Ishikawa (cell line): ENCODE results near the gene OPCML.

Experiments
- CEBPB ChIP-seq: IDR thresholded peaks from 2 replicates; pipeline ENCODE4 v1.6.1; 2012
- CREB1 ChIP-seq: IDR thresholded peaks from 2 replicates; pipeline ENCODE4 v1.6.1; 2012; ENCODE audit warnings: low read depth
- EGR1 ChIP-seq: IDR thresholded peaks from 2 replicates; pipeline ENCODE4 v1.6.1; 2012
- EP300 ChIP-seq: IDR thresholded peaks from 2 replicates; pipeline ENCODE4 v1.6.1; 2012; ENCODE audit warnings: borderline replicate concordance
- FOXM1 ChIP-seq: IDR thresholded peaks from 2 replicates; pipeline ENCODE4 v1.6.1; 2012; ENCODE audit warnings: low read depth, borderline replicate concordance
- NFIC ChIP-seq: IDR thresholded peaks from 2 replicates; pipeline ENCODE4 v1.6.1; 2012
- RAD21 ChIP-seq: IDR thresholded peaks from 2 replicates; pipeline ENCODE4 v1.6.1; 2012; ENCODE audit warnings: low read depth
- TAF1 ChIP-seq: IDR thresholded peaks from 2 replicates; pipeline ENCODE4 v1.6.1; 2012; ENCODE audit warnings: low read depth, mild to moderate bottlenecking
- TCF12 ChIP-seq: IDR thresholded peaks from 2 replicates; pipeline ENCODE4 v1.6.1; 2012; ENCODE audit warnings: low read depth
- TEAD4 ChIP-seq: IDR thresholded peaks from 2 replicates; pipeline ENCODE4 v1.6.1; 2012
- YY1 ChIP-seq: IDR thresholded peaks from 2 replicates; pipeline ENCODE4 v1.6.1; 2012; ENCODE audit warnings: low read depth
- ZBTB7A ChIP-seq: IDR thresholded peaks from 2 replicates; pipeline ENCODE4 v1.6.1; 2012; ENCODE audit warnings: low read depth
- TF ChIP-seq, protein P1 (sequence below): IDR thresholded peaks from 2 replicates; pipeline ENCODE4 v1.6.1; 2012
- TF ChIP-seq, protein P2 (sequence below): IDR thresholded peaks from 2 replicates; pipeline ENCODE4 v1.6.1; 2012; ENCODE audit warnings: low read depth, mild to moderate bottlenecking
- TF ChIP-seq, protein P3 (sequence below): IDR thresholded peaks from 2 replicates; pipeline ENCODE4 v1.6.1; 2012

Gene OPCML

DNA sequence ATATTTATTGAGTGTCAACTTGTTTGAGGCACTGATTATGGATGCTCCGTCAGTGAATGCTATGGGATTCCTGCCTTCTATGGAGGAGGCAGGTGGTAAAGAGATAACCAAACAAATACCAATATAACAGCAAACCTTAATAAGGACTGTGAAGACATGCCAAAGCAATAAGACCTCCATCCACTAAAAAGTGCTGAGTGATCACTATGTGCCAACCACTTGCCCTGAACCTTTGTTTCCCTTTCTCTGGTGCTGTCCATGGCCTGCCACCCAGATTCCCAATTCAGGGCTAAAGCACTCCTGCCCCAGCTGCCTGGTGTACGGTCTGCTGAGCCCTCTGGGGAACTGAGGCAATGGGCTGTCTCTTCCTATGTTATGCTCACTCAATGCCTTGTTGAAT, 1074.9 kb downstream of the OPCML start:
- TF ChIP-seq, protein P1, sequence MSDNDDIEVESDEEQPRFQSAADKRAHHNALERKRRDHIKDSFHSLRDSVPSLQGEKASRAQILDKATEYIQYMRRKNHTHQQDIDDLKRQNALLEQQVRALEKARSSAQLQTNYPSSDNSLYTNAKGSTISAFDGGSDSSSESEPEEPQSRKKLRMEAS: no peak
- TF ChIP-seq NFIC (no peak), EP300 (no peak), CREB1 (no peak), YY1 (no peak), CEBPB (no peak), TAF1 (no peak), EGR1 (no peak), TEAD4 (no peak)
- TF ChIP-seq, protein P2, sequence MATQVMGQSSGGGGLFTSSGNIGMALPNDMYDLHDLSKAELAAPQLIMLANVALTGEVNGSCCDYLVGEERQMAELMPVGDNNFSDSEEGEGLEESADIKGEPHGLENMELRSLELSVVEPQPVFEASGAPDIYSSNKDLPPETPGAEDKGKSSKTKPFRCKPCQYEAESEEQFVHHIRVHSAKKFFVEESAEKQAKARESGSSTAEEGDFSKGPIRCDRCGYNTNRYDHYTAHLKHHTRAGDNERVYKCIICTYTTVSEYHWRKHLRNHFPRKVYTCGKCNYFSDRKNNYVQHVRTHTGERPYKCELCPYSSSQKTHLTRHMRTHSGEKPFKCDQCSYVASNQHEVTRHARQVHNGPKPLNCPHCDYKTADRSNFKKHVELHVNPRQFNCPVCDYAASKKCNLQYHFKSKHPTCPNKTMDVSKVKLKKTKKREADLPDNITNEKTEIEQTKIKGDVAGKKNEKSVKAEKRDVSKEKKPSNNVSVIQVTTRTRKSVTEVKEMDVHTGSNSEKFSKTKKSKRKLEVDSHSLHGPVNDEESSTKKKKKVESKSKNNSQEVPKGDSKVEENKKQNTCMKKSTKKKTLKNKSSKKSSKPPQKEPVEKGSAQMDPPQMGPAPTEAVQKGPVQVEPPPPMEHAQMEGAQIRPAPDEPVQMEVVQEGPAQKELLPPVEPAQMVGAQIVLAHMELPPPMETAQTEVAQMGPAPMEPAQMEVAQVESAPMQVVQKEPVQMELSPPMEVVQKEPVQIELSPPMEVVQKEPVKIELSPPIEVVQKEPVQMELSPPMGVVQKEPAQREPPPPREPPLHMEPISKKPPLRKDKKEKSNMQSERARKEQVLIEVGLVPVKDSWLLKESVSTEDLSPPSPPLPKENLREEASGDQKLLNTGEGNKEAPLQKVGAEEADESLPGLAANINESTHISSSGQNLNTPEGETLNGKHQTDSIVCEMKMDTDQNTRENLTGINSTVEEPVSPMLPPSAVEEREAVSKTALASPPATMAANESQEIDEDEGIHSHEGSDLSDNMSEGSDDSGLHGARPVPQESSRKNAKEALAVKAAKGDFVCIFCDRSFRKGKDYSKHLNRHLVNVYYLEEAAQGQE: no peak

DNA sequence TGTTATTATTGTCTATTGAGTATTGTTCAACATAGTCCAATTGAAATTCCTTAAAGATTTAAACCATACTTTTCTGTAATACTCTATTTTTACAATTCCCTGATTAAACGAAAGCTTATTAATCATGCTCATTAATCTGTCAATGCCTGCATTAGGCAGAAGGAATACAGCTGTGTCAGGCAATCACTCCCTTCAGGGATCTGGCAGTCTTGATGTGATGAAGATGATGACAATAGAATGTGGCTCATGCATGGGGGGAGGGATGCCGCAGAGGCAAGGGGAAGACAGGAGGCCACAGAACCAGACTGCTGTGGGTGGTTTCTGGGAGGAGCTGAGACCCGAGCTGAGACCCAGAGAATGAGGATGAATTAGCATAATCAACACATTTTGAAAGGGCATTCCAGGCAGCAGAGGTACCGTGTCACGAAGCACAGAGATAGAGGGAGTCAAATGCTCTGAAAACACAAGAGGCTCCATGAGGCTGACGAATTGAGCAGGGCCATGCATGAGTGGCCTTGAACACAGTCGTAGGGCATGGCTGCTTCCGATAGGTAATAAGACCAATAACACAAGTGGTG, 1075.5 kb downstream of the OPCML start:
- TF ChIP-seq CEBPB: no peak
- no peak for TF ChIP-seq NFIC
- no peak for TF ChIP-seq CREB1
- no peak for TF ChIP-seq EGR1
- TF ChIP-seq TCF12: no peak
- TF ChIP-seq, protein P2: no peak
- TF ChIP-seq ZBTB7A: no peak
- TF ChIP-seq, protein P1: no peak
- no peak for TF ChIP-seq TEAD4
- TF ChIP-seq, protein P3, sequence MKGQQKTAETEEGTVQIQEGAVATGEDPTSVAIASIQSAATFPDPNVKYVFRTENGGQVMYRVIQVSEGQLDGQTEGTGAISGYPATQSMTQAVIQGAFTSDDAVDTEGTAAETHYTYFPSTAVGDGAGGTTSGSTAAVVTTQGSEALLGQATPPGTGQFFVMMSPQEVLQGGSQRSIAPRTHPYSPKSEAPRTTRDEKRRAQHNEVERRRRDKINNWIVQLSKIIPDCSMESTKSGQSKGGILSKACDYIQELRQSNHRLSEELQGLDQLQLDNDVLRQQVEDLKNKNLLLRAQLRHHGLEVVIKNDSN: no peak
- TF ChIP-seq YY1: no peak
- no peak for TF ChIP-seq EP300
- no peak for TF ChIP-seq FOXM1
- TF ChIP-seq RAD21: no peak
- TF ChIP-seq TAF1: no peak

DNA sequence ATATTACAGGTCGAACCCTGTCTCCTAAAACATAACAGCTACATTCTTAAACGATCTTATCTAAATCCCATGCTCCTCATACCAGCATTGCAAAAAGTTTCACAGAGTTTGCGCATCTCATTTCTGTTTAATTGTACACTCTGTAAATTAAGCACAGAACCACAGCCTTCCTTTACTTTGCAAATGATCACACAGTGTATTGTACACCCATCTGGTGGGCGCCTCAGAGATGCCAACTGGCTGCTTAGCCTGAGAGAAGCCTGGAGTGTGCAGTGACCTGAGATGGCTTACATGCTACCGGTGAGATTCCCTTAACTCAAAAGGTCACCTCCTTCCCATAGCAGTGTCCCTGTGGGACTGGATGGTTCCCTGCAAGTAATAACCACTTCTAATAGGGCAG, 1077.3 kb downstream of the OPCML start:
- no peak for TF ChIP-seq CEBPB
- TF ChIP-seq, protein P3: no peak
- TF ChIP-seq, protein P1: no peak
- no peak for TF ChIP-seq CREB1
- no peak for TF ChIP-seq EGR1
- no peak for TF ChIP-seq TEAD4
- TF ChIP-seq EP300: no peak
- TF ChIP-seq YY1: no peak
- TF ChIP-seq TAF1: no peak
- TF ChIP-seq, protein P2: no peak
- no peak for TF ChIP-seq TCF12
- no peak for TF ChIP-seq ZBTB7A
- no peak for TF ChIP-seq NFIC
- no peak for TF ChIP-seq FOXM1

DNA sequence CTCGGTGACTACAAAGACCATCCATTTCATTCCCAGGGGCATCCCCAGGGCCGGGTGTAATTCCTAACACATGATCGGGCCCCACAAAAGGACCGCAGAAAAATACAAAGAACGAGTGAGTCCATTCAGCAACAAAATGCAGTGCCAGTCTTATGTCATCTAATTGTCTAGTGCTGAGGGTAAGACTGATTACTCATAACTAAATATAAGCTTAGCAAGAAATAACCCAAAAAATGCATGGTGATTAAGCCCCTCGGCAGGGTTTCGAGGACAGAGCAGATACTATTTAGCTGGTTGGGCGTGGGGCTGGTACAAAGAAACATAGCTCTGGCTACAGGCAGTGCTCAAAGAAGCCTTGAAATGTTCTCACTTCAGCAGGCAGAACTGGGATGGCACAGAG, 1078.9 kb downstream of the OPCML start:
- TF ChIP-seq TEAD4: no peak
- no peak for TF ChIP-seq FOXM1
- TF ChIP-seq RAD21: no peak
- no peak for TF ChIP-seq CEBPB
- no peak for TF ChIP-seq TAF1
- no peak for TF ChIP-seq EGR1
- TF ChIP-seq, protein P3: no peak
- TF ChIP-seq ZBTB7A: no peak
- TF ChIP-seq YY1: no peak
- TF ChIP-seq CREB1: no peak
- no peak for TF ChIP-seq TCF12
- TF ChIP-seq, protein P2: no peak
- TF ChIP-seq, protein P1: no peak
- TF ChIP-seq EP300: no peak
- TF ChIP-seq NFIC: no peak
